ENCODE data around the gene UCP2.

DNA sequence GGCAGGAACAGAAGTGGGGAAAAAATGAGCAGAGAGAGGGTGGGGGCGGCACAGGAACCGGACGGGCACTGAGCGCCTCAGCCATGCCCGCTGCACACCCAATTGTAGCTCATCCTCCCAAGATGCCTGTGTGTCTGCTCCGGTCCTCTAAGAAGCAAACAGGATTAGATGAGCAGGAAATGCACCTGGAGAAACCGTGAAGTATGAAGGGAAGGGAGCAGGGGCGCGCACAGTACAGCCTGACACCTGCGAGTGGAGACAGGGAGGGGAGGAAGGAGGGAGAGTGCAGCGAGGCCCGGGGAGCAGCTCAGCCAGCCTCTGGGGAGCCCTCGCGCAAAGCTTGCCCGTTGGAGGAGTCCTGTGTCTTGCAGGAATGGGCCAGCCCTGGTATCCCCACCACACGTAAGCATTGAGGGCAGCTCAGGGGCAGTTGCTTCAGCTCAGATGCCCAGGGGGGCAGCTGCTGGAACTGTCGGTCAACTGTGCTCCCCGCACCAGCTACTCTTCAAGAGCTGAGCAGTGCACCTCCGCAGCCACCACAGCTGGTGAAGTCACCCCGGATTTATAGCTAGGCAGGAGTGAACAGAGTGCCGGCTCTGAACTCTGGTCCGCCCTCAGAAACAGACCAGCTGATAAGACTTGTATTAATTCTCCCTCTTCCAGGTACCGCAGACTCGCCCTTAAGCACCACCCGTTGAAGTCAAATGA lies 24.8 kb downstream of the UCP2 start:
- no peak for TF ChIP-seq POLR2A (IDR thresholded peaks at IDR 0.05)
- TF ChIP-seq CTCF (IDR thresholded peaks at IDR 0.05), result no peak
